Fibroblast of mammary gland (primary cell): ENCODE results near the gene TBL1X.

Experiments used
- DNase-seq: peaks from one replicate; pipeline ENCODE4 v3.0.0-alpha.2; 2010; ENCODE audit warnings: low read depth
- H3K4me3 ChIP-seq: 2 replicates; pipeline ENCODE4 v1.5.1; 2011; ENCODE audit warnings: low read depth, mild to moderate bottlenecking, low read length, moderate library complexity; ENCODE audit not compliant: control insufficient read depth
- TF ChIP-seq, protein P1 (sequence below): conservative IDR thresholded peaks from 2 replicates; pipeline ENCODE4 v1.5.1; 2011; ENCODE audit warnings: low read depth, low read length, inconsistent platforms; ENCODE audit not compliant: control insufficient read depth, insufficient read depth

TBL1X gene

DNA sequence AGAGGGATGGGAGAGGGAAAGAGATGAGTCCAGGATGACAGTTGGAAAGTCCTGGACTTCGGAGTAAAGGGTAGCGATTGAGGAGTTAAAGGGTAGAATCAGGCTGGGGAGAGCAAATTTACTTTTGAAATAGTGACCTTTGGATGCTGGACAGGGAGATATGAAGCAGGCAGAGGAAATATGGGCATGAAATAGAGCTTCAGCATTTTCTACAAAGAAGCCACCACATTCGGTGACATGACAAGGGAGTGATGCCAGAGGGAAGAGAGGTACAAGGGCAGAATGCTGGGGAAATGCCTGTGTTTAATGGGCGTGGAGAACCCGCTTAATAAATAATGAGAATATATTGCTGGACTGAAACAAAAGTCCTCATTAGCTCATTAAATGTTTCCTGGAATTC is 92.7 kb downstream of the TBL1X start:
- no peak for DNase-seq
- no peak overlapping the region for H3K4me3 ChIP-seq
- TF ChIP-seq, protein P1, sequence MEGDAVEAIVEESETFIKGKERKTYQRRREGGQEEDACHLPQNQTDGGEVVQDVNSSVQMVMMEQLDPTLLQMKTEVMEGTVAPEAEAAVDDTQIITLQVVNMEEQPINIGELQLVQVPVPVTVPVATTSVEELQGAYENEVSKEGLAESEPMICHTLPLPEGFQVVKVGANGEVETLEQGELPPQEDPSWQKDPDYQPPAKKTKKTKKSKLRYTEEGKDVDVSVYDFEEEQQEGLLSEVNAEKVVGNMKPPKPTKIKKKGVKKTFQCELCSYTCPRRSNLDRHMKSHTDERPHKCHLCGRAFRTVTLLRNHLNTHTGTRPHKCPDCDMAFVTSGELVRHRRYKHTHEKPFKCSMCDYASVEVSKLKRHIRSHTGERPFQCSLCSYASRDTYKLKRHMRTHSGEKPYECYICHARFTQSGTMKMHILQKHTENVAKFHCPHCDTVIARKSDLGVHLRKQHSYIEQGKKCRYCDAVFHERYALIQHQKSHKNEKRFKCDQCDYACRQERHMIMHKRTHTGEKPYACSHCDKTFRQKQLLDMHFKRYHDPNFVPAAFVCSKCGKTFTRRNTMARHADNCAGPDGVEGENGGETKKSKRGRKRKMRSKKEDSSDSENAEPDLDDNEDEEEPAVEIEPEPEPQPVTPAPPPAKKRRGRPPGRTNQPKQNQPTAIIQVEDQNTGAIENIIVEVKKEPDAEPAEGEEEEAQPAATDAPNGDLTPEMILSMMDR, result no peak

DNA sequence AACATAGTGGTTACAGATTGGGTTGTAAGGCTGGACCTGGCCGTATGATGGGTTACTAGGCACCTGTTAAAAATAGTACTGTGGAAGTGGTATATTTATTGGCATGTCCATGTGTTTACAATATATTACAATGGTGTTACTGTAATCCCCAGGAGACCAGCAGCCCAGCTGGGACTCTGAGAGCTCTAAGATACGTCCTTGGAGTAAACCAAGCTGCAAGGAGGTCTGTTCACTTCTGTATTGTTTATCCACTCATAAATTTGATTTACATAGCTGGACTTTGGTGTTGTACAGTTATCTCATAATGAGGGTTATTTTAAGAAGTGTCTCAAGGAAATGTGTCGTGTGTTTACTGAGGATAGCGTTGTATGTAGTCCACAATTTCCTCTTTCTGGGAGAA is 93.8 kb downstream of the TBL1X start:
- TF ChIP-seq, protein P1, result no peak
- no peak for DNase-seq
- H3K4me3 ChIP-seq, result no peak overlapping the region

DNA sequence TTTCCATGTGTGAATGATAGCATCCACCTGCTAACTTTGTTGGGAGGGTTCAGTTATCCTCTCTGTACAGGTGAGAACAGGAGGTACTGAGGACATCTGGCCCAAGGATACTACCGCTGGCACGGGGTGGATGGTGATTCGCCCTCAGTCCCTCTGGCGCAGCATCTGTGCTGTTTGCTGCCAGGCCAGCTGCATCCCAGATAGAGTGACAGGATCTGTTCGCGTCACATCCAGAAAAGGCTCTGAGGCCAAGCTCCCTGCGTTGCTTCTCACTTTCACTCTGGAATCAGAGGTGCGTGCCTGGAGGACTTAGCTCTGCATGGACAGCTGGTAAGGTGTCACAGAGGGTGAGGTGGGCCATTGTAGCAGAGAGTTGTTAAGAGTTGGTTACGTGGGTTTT is 95.4 kb downstream of the TBL1X start:
- no peak overlapping the region for H3K4me3 ChIP-seq
- DNase-seq, result no peak
- TF ChIP-seq, protein P1, result no peak

DNA sequence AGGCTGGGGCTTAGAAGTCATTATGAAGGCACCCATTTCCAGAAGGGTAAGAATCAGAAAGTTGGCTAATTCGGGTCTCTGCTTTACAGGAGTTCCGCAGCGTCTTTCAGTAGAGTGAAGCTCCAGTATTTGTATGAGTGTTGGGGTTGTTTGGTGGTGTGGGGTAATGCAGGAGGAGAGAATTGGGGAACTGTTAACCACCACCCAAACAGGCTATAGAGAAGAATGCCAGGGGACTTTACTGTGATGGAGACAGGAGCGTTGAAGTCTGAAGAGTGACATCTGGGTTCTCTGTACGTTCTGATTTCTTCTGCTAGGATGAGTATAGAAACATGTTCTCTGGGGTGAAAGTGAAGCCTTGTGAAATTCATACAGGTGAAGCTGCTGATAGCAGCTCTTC is 96.3 kb downstream of the TBL1X start:
- no peak overlapping the region for H3K4me3 ChIP-seq
- no peak for DNase-seq
- TF ChIP-seq, protein P1, result no peak

DNA sequence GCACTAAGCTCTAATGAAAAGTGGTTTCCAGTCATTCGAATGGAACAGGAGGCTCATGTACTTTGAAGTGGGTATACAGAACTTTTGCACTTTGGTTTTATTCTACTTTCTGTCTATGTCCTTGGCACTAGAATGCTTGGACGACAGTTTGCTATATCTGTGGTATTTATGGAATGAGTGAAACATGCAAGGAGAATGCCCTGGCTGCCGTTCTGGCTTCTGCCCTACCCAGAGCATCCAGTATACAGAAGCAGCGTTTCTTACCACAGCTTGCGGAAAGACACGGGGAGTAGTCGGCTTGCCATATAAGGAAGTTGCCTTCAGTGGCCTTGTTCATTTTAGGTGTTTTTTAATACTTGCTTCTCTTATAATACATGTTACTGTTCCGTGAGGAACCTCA is 98.0 kb downstream of the TBL1X start:
- no peak overlapping the region for H3K4me3 ChIP-seq
- peak; percentile 73 for DNase-seq
- TF ChIP-seq, protein P1, result no peak

GRCh38 chrX:9566150-9566621 is 101.3 kb downstream of the TBL1X start:
- DNase-seq, result peak; percentile 87
- H3K4me3 ChIP-seq, result no peak overlapping the region
- TF ChIP-seq, protein P1, result no peak

- TF ChIP-seq, protein P1, result no peak
- H3K4me3 ChIP-seq, result no peak overlapping the region
- DNase-seq, result peak; percentile 25
These were observed 105.0 kb downstream of the TBL1X start for GRCh38 chrX:9569876-9570301.
